ENCODE measurements around the gene NAE1. TPM values are rescaled to one million over a fixed set of nuclear protein-coding genes. Genes with fewer than 3 reads are reported as not detected.

Gene NAE1
- total RNA-seq, 1 experiment from 2014 or later = 70.7 TPM

GRCh38 chr16:66851166-66851964, 20.6 kb upstream of the NAE1 start:
- Histone ChIP-seq H3K36me3 (ENCODE audit: control insufficient read depth, insufficient read depth, low read length) (no peaks in the 10 kb centered on the region), H3K27me3 (ENCODE audit: control insufficient read depth, insufficient read depth, low read length) (no peaks in the 10 kb centered on the region), H3K27ac (ENCODE audit: low read length) (no peak overlapping the region), H3K4me3 (ENCODE audit: low read depth in 2 of 2, low read length in 2 of 2) (no peak overlapping the region), H3K4me1 (ENCODE audit: control insufficient read depth, insufficient read depth, low read length) (no peaks in the 10 kb centered on the region), H3K9me3 (ENCODE audit: control insufficient read depth, insufficient read depth, low read depth, low read length) (no peaks in the 10 kb centered on the region)
- in situ Hi-C loops (cut with HindIII; ENCODE audit: low pct_unique_long_range_greater_than_20kb, low sequenced_read_pairs) (no loop called here), intact Hi-C loops (cut with micrococcal nuclease; ENCODE audit: unreplicated experiment) (no loop called here)
- ChIA-PET POLR2A (no interaction called here), CTCF (no interaction called here)
- ATAC-seq (no peak), DNase-seq (ENCODE audit: low read depth, low spot score) (no peak)
- TF ChIP-seq REST (IDR thresholded peaks at IDR 0.05; ENCODE audit: insufficient read depth in 1 of 2, low read depth in 2 of 2, low read length in 1 of 2) = no peak
- TF ChIP-seq POLR2AphosphoS5 (IDR thresholded peaks at IDR 0.05; ENCODE audit: low read depth, low read length) = no peak
- no peak for TF ChIP-seq SIN3A (IDR thresholded peaks at IDR 0.05; ENCODE audit: borderline replicate concordance, insufficient read depth, low read depth, low read length)
- TF ChIP-seq CTCF (IDR thresholded peaks at IDR 0.05) = no peak
- TF ChIP-seq TCF7L2 (IDR thresholded peaks at IDR 0.05; ENCODE audit: low read depth, low read length) = no peak
- BruUV-seq (replicated peaks) = no TSS peak

GRCh38 chr16:66850115-66850815, 19.5 kb upstream of the NAE1 start:
- CTCF ChIA-PET = no interaction called here
- no peak for ATAC-seq
- intact Hi-C loops (cut with micrococcal nuclease; ENCODE audit: unreplicated experiment) = no loop called here

More at GRCh38 chr16:66850115-66850815, 19.5 kb upstream of the NAE1 start:
- no TSS peak for BruUV-seq (replicated peaks)
- POLR2A ChIA-PET = no interaction called here
- no peak for DNase-seq (ENCODE audit: low read depth, low spot score)
- Histone ChIP-seq H3K27me3 (ENCODE audit: control insufficient read depth, insufficient read depth, low read length) (no peaks in the 10 kb centered on the region; the same call in 1 of the 2 replicates), H3K4me3 (ENCODE audit: low read depth in 2 of 2, low read length in 2 of 2) (no peak overlapping the region), H3K9me3 (ENCODE audit: control insufficient read depth, insufficient read depth, low read depth, low read length) (no peaks in the 10 kb centered on the region), H3K4me1 (ENCODE audit: control insufficient read depth, insufficient read depth, low read length) (no peaks in the 10 kb centered on the region), H3K36me3 (ENCODE audit: control insufficient read depth, insufficient read depth, low read length) (no peaks in the 10 kb centered on the region), H3K27ac (ENCODE audit: low read length) (no peak overlapping the region)
- no peak for TF ChIP-seq SIN3A (IDR thresholded peaks at IDR 0.05; ENCODE audit: borderline replicate concordance, insufficient read depth, low read depth, low read length)
- TF ChIP-seq REST (IDR thresholded peaks at IDR 0.05; ENCODE audit: insufficient read depth in 1 of 2, low read depth in 2 of 2, low read length in 1 of 2) = no peak
- no peak for TF ChIP-seq CTCF (IDR thresholded peaks at IDR 0.05)
- TF ChIP-seq TCF7L2 (IDR thresholded peaks at IDR 0.05; ENCODE audit: low read depth, low read length) = no peak
- TF ChIP-seq POLR2AphosphoS5 (IDR thresholded peaks at IDR 0.05; ENCODE audit: low read depth, low read length) = no peak
- in situ Hi-C loops (cut with HindIII; ENCODE audit: low pct_unique_long_range_greater_than_20kb, low sequenced_read_pairs) = no loop called here
